HepG2 (cell line): Measurements from ENCODE around the gene CEP250. TPM values are rescaled to one million over a fixed set of nuclear protein-coding genes. Genes with fewer than 3 reads are reported as not detected.

Experiments used
- CEBPG ChIP-seq: IDR thresholded peaks from 2 replicates; pipeline ENCODE4 v1.6.1; 2016
- DBP ChIP-seq: sonication (generic); formaldehyde crosslinking; IDR thresholded peaks from 2 replicates; pipeline ENCODE4 v1.4.0; 2020; ENCODE audit warnings: missing genetic modification reagents; ENCODE audit errors: not compliant biosample characterization
- HNF4G ChIP-seq, 2 experiments: sonication (generic) in 1 of 2; formaldehyde crosslinking in 1 of 2; IDR thresholded peaks; 2 replicates each; pipeline versions ENCODE4 v1.4.0 to v1.6.1; 2011 to 2020; ENCODE audit warnings: borderline replicate concordance in 2 of 2, low read depth in 2 of 2, mild to moderate bottlenecking in 2 of 2, low read length in 1 of 2, missing genetic modification reagents in 1 of 2, moderate library complexity in 1 of 2
- HOMEZ ChIP-seq: IDR thresholded peaks from 2 replicates; pipeline ENCODE4 v1.6.1; 2016; ENCODE audit warnings: low read depth
- JUND ChIP-seq: sonication (generic); formaldehyde crosslinking; IDR thresholded peaks from 2 replicates; pipeline ENCODE4 v1.8.0; 2022; ENCODE audit warnings: mild to moderate bottlenecking, missing genetic modification reagents
- KLF12 ChIP-seq: sonication (generic); formaldehyde crosslinking; IDR thresholded peaks from 2 replicates; pipeline ENCODE4 v1.4.0; 2020; ENCODE audit warnings: missing genetic modification reagents, borderline replicate concordance
- MAF1 ChIP-seq: sonication (generic); formaldehyde crosslinking; IDR thresholded peaks from 2 replicates; pipeline ENCODE4 v1.5.0; 2020; ENCODE audit warnings: missing genetic modification reagents, borderline replicate concordance
- MEIS2 ChIP-seq: sonication (generic); formaldehyde crosslinking; IDR thresholded peaks from 2 replicates; pipeline ENCODE4 v1.9.0; 2021; ENCODE audit warnings: mild to moderate bottlenecking, missing genetic modification reagents
- MXD3 ChIP-seq: IDR thresholded peaks from 2 replicates; pipeline ENCODE4 v1.6.1; 2016; ENCODE audit warnings: mild to moderate bottlenecking, missing biosample characterization, missing genetic modification reagents
- NR2F2 ChIP-seq: IDR thresholded peaks from 2 replicates; pipeline ENCODE4 v1.6.1; 2012; ENCODE audit warnings: low read depth, inconsistent platforms, borderline replicate concordance
- ZBTB3 ChIP-seq: sonication (generic); formaldehyde crosslinking; IDR thresholded peaks from 2 replicates; pipeline ENCODE4 v1.4.0; 2020; ENCODE audit warnings: low read depth, mild to moderate bottlenecking, moderate library complexity, missing genetic modification reagents, borderline replicate concordance
- ZNF136 ChIP-seq: sonication (generic); formaldehyde crosslinking; IDR thresholded peaks from 2 replicates; pipeline ENCODE4 v1.8.1; 2022; ENCODE audit warnings: low read depth, mild to moderate bottlenecking, moderate library complexity, missing genetic modification reagents
- ZNF207 ChIP-seq: fragments of 450-650 bp; IDR thresholded peaks from 2 replicates; pipeline ENCODE4 v1.6.1; 2016; ENCODE audit warnings: antibody characterized with exemption, borderline replicate concordance
- ZNF382 ChIP-seq: sonication (generic); formaldehyde crosslinking; IDR thresholded peaks from 2 replicates; pipeline ENCODE4 v1.5.0; 2020; ENCODE audit warnings: missing genetic modification reagents, mild to moderate bottlenecking, borderline replicate concordance
- ZNF547 ChIP-seq: sonication (generic); formaldehyde crosslinking; IDR thresholded peaks from 2 replicates; pipeline ENCODE4 v1.5.1; 2020; ENCODE audit warnings: mild to moderate bottlenecking, missing genetic modification reagents
- ZNF619 ChIP-seq: sonication (generic); formaldehyde crosslinking; IDR thresholded peaks from 2 replicates; pipeline ENCODE4 v1.4.0; 2020; ENCODE audit warnings: mild to moderate bottlenecking, missing genetic modification reagents
- polyA plus RNA-seq, 8 experiments: library from polyadenylated mRNA; depleted of rRNA in 3 of 8; stranded (reverse) in 7 of 8; unstranded in 1 of 8; fragments of >200 nt; fragmentation: Illumina TruSeq in 4 of 8; extraction: Trizol in 4 of 8; gene quantifications; 2 replicates each; pipeline versions ENCODE4 v1.2.1 to v1.2.3, GENCODE V29; 2011 to 2016; ENCODE audit warnings: low read depth in 4 of 8, missing spikeins in 1 of 8, mixed read lengths in 1 of 8; ENCODE audit not compliant: insufficient read depth in 1 of 8
- total RNA-seq, 5 experiments: library from RNA; depleted of rRNA; stranded (reverse); fragments of >200 nt; fragmentation: Illumina TruSeq; extraction: Trizol; gene quantifications; 2 replicates each; pipeline ENCODE4 v1.2.3, GENCODE V29; 2016; ENCODE audit warnings: low read depth in 1 of 5

Gene CEP250
- total and polyA plus RNA-seq, 2 of the 13 experiments (the other 11 are each of a cell fraction or from before 2014, with no cell fraction given) = 28.8 to 55.3 TPM

- TF ChIP-seq HOMEZ (peak; percentile 86), ZNF382 (CRISPR knock-in tag) (no peak), JUND (CRISPR knock-in tag) (0 out of 2 replicates have a peak, but pooled peaks have one; percentile 10), ZNF619 (CRISPR knock-in tag) (no peak; the same call in 1 of the 2 replicates), ZNF547 (CRISPR knock-in tag) (peak; percentile 60; the same call in 1 of the 2 replicates), KLF12 (CRISPR knock-in tag) (0 out of 2 replicates have a peak, but pooled peaks have one; percentile 11), ZNF136 (CRISPR knock-in tag) (peak; percentile 85; the same call in 1 of the 2 replicates), ZBTB3 (CRISPR knock-in tag) (no peak), MEIS2 (peak; percentile 92), ZNF207 (no peak), DBP (CRISPR knock-in tag) (no peak), HNF4G (IDR thresholded peaks at IDR 0.05; ENCODE audit: borderline replicate concordance, low read depth, low read length) (peak; percentile 92), HNF4G (CRISPR knock-in tag; IDR thresholded peaks at IDR 0.05; ENCODE audit: borderline replicate concordance, low read depth) (peak; percentile 68; the same call in 1 of the 2 replicates), MAF1 (CRISPR knock-in tag) (no peak), MXD3 (CRISPR knock-in tag) (0 out of 2 replicates have a peak, but pooled peaks have one; percentile 22), NR2F2 (peak; percentile 93), CEBPG (CRISPR knock-in tag) (peak; percentile 31; the same call in 1 of the 2 replicates)
Measured at GRCh38 chr20:35467339-35468224, 12.2 kb downstream of the CEP250 start (continued).
